ENCODE measurements around the gene CASP8. TPM values are rescaled to one million over a fixed set of nuclear protein-coding genes. Genes with fewer than 3 reads are reported as not detected.

The CASP8 gene
- total RNA-seq, 2 experiments from 2014 or later = 62.7 to 63.2 TPM

DNA sequence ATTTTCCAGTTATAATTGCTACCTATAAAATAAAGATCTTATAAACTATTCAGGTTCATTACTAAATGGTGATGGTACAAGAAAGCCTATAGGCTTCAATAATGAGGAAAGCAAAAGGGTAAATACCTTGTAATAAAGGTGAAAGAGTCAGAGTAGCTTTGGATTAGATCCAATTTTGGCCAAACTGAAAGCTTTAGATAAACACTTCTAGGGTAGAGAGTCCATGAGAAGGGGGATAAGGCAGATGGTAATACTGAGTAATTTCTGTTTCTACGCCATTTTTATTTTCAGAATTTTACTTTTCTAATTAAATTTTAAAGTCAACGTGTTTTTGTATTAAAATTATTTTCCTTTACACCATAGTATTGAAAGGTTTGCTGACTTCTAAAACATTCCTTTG lies 9.4 kb downstream of the CASP8 start:
- POLR2A ChIA-PET = interaction anchor here (1.0 kb wide), 1 partner anchor 10 kb away, joined by 3 read pairs; the partner anchor contains the start of gene CASP8
- ATAC-seq = no peak
- H3K27me3 Mint-ChIP-seq (ENCODE audit: low read depth) = no peaks in the 10 kb centered on the region

GRCh38 chr2:201270293-201271001 lies 10.1 kb downstream of the CASP8 start:
- no peaks in the 10 kb centered on the region for H3K27me3 Mint-ChIP-seq (ENCODE audit: low read depth)
- peaks cover 78% of the 10 kb centered on the region for H3K36me3 Mint-ChIP-seq (ENCODE audit: low read depth)
- H3K9me3 Mint-ChIP-seq (ENCODE audit: insufficient read depth) = no peaks in the 10 kb centered on the region
- ChIA-PET POLR2A (interaction anchor here (1.0 kb wide), 1 partner anchor 10 kb away, joined by 3 read pairs; the partner anchor contains the start of gene CASP8), CTCF (interaction anchor here (0.6 to 1.9 kb wide), 8 partner anchors 9 to 93 kb away, joined by 3 to 7 read pairs (median 4); partner anchors contain the start of gene CASP10)
- peaks cover 40% of the 10 kb centered on the region for H3K4me1 Mint-ChIP-seq (ENCODE audit: low read depth)
- ATAC-seq (peak; percentile 32), DNase-seq (no peak)
- H3K27ac Mint-ChIP-seq = peak overlapping the region; percentile 59
- no peak overlapping the region for H3K4me3 Mint-ChIP-seq

More for the DNA sequence above, 9.4 kb downstream of the CASP8 start:
- Mint-ChIP-seq H3K4me1 (ENCODE audit: low read depth) (peaks cover 47% of the 10 kb centered on the region), H3K36me3 (ENCODE audit: low read depth) (peaks cover 76% of the 10 kb centered on the region), H3K9me3 (ENCODE audit: insufficient read depth) (no peaks in the 10 kb centered on the region), H3K4me3 (no peak overlapping the region), H3K27ac (no peak overlapping the region)
- CTCF ChIA-PET = interaction anchor here (0.6 to 1.9 kb wide), 7 partner anchors 10 to 94 kb away, joined by 3 to 7 read pairs (median 4); partner anchors contain the start of gene CASP10
- no peak for DNase-seq

GRCh38 chr2:201271917-201272316 lies 11.6 kb downstream of the CASP8 start:
- POLR2A ChIA-PET = no interaction called here
- Mint-ChIP-seq H3K36me3 (ENCODE audit: low read depth) (peaks cover 78% of the 10 kb centered on the region), H3K27me3 (ENCODE audit: low read depth) (no peaks in the 10 kb centered on the region), H3K9me3 (ENCODE audit: insufficient read depth) (no peaks in the 10 kb centered on the region), H3K4me3 (no peak overlapping the region), H3K4me1 (ENCODE audit: low read depth) (peaks cover 28% of the 10 kb centered on the region), H3K27ac (peak overlapping the region; percentile 36)
- CTCF ChIA-PET = no interaction called here
- no peak for DNase-seq
- no peak for ATAC-seq

DNA sequence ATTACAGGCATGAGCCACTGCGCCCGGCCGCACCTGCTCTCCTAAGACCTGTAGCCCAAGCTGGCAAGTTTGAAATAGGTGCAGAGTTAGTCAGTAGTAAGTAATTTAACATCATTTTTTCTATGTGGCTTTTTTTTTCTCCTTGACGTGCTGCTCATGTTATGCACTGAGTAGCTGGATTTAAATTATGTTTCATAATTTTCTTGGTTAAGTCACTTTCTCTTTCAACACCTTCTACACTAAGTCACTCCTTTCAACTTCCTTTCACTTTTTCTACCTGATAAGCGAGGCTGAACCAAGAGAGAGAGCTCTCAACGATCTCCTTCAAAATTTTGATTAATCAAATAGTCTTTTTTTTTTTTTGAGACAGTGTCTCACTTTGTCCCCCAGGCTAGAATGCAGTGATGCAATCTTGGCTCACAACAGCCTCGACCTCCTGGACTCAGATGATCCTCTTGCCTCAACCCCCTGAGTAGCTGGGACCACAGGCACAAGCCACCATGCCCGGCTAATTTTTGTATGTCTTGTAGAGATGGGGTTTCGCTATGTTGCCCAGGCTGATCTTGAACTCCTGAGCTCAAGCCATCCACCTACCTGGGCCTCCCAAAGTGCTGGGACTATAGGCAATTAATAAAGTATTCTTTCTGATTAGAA lies 13.1 kb downstream of the CASP8 start:
- Mint-ChIP-seq H3K36me3 (ENCODE audit: low read depth) (peaks cover 80% of the 10 kb centered on the region), H3K27ac (peak overlapping the region; percentile 37), H3K27me3 (ENCODE audit: low read depth) (no peaks in the 10 kb centered on the region), H3K4me1 (ENCODE audit: low read depth) (peaks cover 23% of the 10 kb centered on the region), H3K4me3 (no peak overlapping the region), H3K9me3 (ENCODE audit: insufficient read depth) (no peaks in the 10 kb centered on the region)
- DNase-seq = no peak
- CTCF ChIA-PET = interaction anchor here (0.6 to 2.4 kb wide), 7 partner anchors 11 to 92 kb away, joined by 3 to 6 read pairs (median 4); partner anchors contain the start of gene CASP8
- ATAC-seq = no peak
- POLR2A ChIA-PET = interaction anchor here (1.0 to 1.4 kb wide), 4 partner anchors 8 to 16 kb away, joined by 3 to 5 read pairs (median 4); partner anchors contain the start of gene CASP8

DNA sequence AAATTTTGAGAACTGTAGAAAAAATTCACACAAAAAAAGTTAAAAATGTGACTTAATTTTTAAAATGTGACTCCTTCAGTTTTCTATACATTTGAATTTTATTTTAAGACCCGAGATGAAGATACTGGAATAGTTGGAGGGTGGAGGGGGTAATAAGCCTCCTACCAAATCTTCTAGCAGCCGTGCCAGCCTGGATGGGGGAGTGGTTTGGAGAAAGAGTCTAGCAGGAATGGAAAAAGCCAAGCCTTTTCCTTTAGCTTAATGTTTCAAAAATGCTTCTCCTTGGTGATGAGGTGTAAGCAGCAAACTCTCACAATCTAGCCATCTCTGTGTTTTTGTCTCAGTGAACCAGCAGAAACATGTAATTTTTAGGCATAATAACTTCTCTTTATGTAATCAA lies 14.7 kb downstream of the CASP8 start:
- DNase-seq (no peak), ATAC-seq (no peak)
- CTCF ChIA-PET = interaction anchor here (0.8 to 2.4 kb wide), 5 partner anchors 13 to 130 kb away, joined by 3 to 6 read pairs (median 4); partner anchors contain the start of genes CASP10 and CASP8
- POLR2A ChIA-PET = interaction anchor here (0.8 kb wide), 1 partner anchor 15 kb away, joined by 4 read pairs; the partner anchor contains the start of gene CASP8
- Mint-ChIP-seq H3K27ac (no peak overlapping the region), H3K4me3 (no peak overlapping the region), H3K4me1 (ENCODE audit: low read depth) (peaks cover 30% of the 10 kb centered on the region), H3K9me3 (ENCODE audit: insufficient read depth) (no peaks in the 10 kb centered on the region), H3K27me3 (ENCODE audit: low read depth) (no peaks in the 10 kb centered on the region), H3K36me3 (ENCODE audit: low read depth) (peaks cover 82% of the 10 kb centered on the region)

GRCh38 chr2:201275990-201276389 lies 15.7 kb downstream of the CASP8 start:
- POLR2A ChIA-PET = interaction anchor here (1.4 to 3.2 kb wide), 2 partner anchors 9 to 12 kb away, joined by 3 to 11 read pairs; no protein-coding TSS in a partner anchor
- Mint-ChIP-seq H3K9me3 (ENCODE audit: insufficient read depth) (no peaks in the 10 kb centered on the region), H3K4me3 (no peak overlapping the region), H3K27ac (peak overlapping the region; percentile 12), H3K36me3 (ENCODE audit: low read depth) (peaks cover 83% of the 10 kb centered on the region), H3K4me1 (ENCODE audit: low read depth) (peaks cover 31% of the 10 kb centered on the region), H3K27me3 (ENCODE audit: low read depth) (no peaks in the 10 kb centered on the region)
- peak; percentile 27 for ATAC-seq
- DNase-seq = no peak
- CTCF ChIA-PET = interaction anchor here (1.5 to 1.7 kb wide), 2 partner anchors 14 to 93 kb away, joined by 4 to 5 read pairs; partner anchors contain the start of gene CASP10

GRCh38 chr2:201276511-201276910 lies 16.2 kb downstream of the CASP8 start:
- POLR2A ChIA-PET = interaction anchor here (1.0 to 3.2 kb wide), 3 partner anchors 9 to 16 kb away, joined by 3 to 11 read pairs (median 4); partner anchors contain the start of gene CASP8
- no peak for DNase-seq

DNA sequence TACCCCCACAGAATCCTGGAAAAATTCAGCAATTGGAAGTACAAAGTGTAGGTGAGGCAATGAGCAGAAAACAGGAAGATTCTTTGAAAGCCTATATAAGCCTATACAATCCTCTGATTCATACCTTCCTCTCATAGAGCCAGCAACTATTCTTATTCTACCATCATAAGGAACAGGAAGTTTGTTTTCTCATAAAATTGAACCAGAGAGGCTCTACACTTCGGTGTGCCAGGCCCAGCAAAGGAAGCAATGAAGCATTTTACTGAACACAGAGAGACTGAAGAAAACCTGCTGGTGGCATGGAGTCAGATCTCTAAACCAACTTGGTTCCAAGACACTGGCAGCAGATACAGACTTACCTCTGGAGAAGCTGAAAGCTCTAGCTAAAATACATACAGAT lies 18.7 kb downstream of the CASP8 start:
- Mint-ChIP-seq H3K27me3 (ENCODE audit: low read depth) (no peaks in the 10 kb centered on the region), H3K36me3 (ENCODE audit: low read depth) (peaks cover 63% of the 10 kb centered on the region), H3K4me3 (no peak overlapping the region), H3K9me3 (ENCODE audit: insufficient read depth) (no peaks in the 10 kb centered on the region), H3K27ac (peak overlapping the region; percentile 39), H3K4me1 (ENCODE audit: low read depth) (peaks cover 19% of the 10 kb centered on the region)
- POLR2A ChIA-PET = interaction anchor here (1.2 to 3.2 kb wide), 2 partner anchors 12 to 16 kb away, joined by 3 to 11 read pairs; no protein-coding TSS in a partner anchor
- DNase-seq (no peak), ATAC-seq (no peak)
- CTCF ChIA-PET = interaction anchor here (1.2 to 1.6 kb wide), 4 partner anchors 20 to 96 kb away, joined by 3 to 5 read pairs (median 4); partner anchors contain the start of gene CASP10

More at GRCh38 chr2:201276511-201276910, 16.2 kb downstream of the CASP8 start:
- H3K27me3 Mint-ChIP-seq (ENCODE audit: low read depth) = no peaks in the 10 kb centered on the region
- peak overlapping the region; percentile 12 for H3K27ac Mint-ChIP-seq
- no peak overlapping the region for H3K4me3 Mint-ChIP-seq
- no peaks in the 10 kb centered on the region for H3K9me3 Mint-ChIP-seq (ENCODE audit: insufficient read depth)
- H3K36me3 Mint-ChIP-seq (ENCODE audit: low read depth) = peaks cover 80% of the 10 kb centered on the region
- peaks cover 28% of the 10 kb centered on the region for H3K4me1 Mint-ChIP-seq (ENCODE audit: low read depth)
- no peak for ATAC-seq
- CTCF ChIA-PET = interaction anchor here (1.2 to 2.1 kb wide), 4 partner anchors 12 to 40 kb away, joined by 3 to 6 read pairs (median 4); partner anchors contain the start of gene CASP8

GRCh38 chr2:201280191-201281040 lies 20.1 kb downstream of the CASP8 start:
- no peaks in the 10 kb centered on the region for H3K9me3 Mint-ChIP-seq (ENCODE audit: insufficient read depth)
- CTCF ChIA-PET = interaction anchor here (1.1 to 1.2 kb wide), 2 partner anchors 10 to 18 kb away, joined by 3 read pairs; no protein-coding TSS in a partner anchor
- peaks cover 23% of the 10 kb centered on the region for H3K4me1 Mint-ChIP-seq (ENCODE audit: low read depth)
- peaks cover 59% of the 10 kb centered on the region for H3K36me3 Mint-ChIP-seq (ENCODE audit: low read depth)
- DNase-seq = no peak
- POLR2A ChIA-PET = interaction anchor here (1.3 to 1.5 kb wide), 2 partner anchors 9 to 20 kb away, joined by 3 to 4 read pairs; partner anchors contain the start of gene CASP8
- no peak overlapping the region for H3K4me3 Mint-ChIP-seq
- H3K27ac Mint-ChIP-seq = no peak overlapping the region
- no peak for ATAC-seq
- no peaks in the 10 kb centered on the region for H3K27me3 Mint-ChIP-seq (ENCODE audit: low read depth)

- ATAC-seq (no peak), DNase-seq (no peak)
- ChIA-PET CTCF (interaction anchor here (0.6 to 1.2 kb wide), 3 partner anchors 52 to 102 kb away, joined by 3 read pairs; partner anchors contain the start of gene CASP10), POLR2A (interaction anchor here (0.9 to 1.1 kb wide), 2 partner anchors 25 to 52 kb away, joined by 3 to 4 read pairs; partner anchors contain the start of gene CASP8)
- Mint-ChIP-seq H3K9me3 (ENCODE audit: insufficient read depth) (no peaks in the 10 kb centered on the region), H3K4me1 (ENCODE audit: low read depth) (peaks cover 8% of the 10 kb centered on the region), H3K4me3 (no peak overlapping the region), H3K36me3 (ENCODE audit: low read depth) (peaks cover 63% of the 10 kb centered on the region), H3K27me3 (ENCODE audit: low read depth) (no peaks in the 10 kb centered on the region), H3K27ac (no peak overlapping the region)
These were observed 25.2 kb downstream of the CASP8 start for GRCh38 chr2:201285499-201285898.
